ENCODE results near the gene OR7D2.

OR7D2 gene

DNA sequence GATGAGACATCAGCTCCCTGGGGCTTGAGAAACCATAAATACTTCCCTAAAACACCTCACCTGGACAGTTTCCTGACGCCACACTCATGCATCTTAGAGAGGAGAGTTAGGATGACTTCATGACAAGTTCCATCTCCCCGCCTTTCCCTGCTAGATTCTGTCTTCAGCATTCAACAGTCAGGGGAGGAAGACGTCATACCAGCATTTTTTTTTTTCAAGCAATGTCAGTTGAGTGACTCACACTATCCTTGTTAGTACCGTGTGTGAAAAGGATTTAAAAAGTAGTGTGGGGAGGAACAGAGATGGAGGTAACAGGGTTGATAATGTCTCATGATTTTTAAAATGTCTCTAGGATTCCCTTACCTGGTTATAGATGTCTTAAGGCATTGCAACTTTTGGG lies at the start of gene OR7D2:
TSS of gene OR7D2 (plus strand) at position 79 of the 400 bp plus-strand sequence. CDS start 6,803 bp downstream, outside the sequence.
- DNase-seq (ENCODE audit: extremely low read depth, low read depth) = no peak
- TF ChIP-seq, protein P1, sequence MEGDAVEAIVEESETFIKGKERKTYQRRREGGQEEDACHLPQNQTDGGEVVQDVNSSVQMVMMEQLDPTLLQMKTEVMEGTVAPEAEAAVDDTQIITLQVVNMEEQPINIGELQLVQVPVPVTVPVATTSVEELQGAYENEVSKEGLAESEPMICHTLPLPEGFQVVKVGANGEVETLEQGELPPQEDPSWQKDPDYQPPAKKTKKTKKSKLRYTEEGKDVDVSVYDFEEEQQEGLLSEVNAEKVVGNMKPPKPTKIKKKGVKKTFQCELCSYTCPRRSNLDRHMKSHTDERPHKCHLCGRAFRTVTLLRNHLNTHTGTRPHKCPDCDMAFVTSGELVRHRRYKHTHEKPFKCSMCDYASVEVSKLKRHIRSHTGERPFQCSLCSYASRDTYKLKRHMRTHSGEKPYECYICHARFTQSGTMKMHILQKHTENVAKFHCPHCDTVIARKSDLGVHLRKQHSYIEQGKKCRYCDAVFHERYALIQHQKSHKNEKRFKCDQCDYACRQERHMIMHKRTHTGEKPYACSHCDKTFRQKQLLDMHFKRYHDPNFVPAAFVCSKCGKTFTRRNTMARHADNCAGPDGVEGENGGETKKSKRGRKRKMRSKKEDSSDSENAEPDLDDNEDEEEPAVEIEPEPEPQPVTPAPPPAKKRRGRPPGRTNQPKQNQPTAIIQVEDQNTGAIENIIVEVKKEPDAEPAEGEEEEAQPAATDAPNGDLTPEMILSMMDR (IDR thresholded peaks at IDR 0.05; ENCODE audit: low read depth, low read length) = no peak

DNA sequence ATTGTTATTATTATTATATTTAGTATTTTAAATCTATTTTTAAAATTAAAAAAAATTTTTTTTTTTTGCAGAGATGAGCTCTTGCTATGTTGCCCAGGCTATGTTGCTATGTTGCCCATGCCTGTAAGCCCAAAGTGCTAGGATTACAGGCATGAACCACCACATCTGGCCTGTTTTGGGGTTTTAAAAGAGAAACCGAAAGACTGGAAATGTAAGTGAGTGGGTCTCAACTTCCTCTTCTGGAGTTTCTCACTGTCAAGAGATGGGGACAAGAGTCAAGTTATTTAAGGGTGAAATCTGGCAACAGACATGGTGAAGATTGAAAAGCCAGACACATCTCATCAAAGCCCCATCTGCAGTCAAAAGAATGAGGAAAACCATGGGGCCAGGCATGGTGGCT lies 47.8 kb upstream of the OR7D2 start:
- TF ChIP-seq, protein P1 (IDR thresholded peaks at IDR 0.05; ENCODE audit: low read depth, low read length) = no peak
- no peak for DNase-seq (ENCODE audit: extremely low read depth, low read depth)

DNA sequence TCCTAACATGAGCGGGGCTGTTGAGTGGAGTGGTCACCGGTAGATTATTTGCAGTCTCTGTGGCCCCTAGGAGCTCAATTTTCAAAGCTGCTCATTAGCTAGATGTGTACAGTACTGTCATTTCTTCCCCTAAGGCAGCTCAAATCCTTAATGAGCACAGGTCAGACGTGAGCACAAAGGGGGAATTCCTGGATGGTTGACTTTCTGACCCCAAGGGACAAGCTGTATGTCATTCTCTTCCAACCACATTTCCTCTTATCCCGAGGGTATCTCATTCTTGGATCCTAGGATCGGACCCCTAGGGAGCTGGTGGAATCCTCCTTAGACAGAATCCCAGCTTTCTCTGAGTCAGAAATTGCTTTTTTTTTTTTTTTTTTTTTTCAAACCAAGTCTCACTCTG lies 46.4 kb upstream of the OR7D2 start:
- TF ChIP-seq, protein P1 (IDR thresholded peaks at IDR 0.05; ENCODE audit: low read depth, low read length) = no peak
- DNase-seq (ENCODE audit: extremely low read depth, low read depth) = no peak

DNA sequence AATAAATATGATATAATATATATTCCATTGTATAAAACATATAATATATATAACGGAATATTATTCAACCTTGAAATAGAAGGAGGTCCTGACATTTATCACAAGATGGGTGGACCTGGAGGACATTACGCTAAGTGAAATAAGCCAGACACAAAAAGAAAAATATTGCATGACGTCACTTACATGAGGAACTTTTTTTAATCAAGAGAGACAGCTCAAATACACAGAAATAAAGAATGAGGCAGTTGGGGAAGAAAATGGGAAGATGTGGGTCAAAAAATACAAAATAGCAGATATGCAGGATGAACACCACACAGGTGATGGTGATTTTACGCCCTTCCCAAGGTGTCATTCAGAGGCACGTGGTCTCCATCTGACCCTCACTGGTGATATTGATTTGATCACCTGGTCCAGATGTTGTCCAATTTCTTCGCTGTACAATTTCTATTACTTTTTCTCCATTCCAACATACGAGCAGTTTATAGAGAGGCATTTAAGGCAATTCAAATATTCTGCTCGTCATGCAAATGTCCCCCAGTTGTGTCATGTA lies 39.1 kb upstream of the OR7D2 start:
- DNase-seq (ENCODE audit: extremely low read depth, low read depth) = no peak
- TF ChIP-seq, protein P1 (IDR thresholded peaks at IDR 0.05; ENCODE audit: low read depth, low read length) = no peak

DNA sequence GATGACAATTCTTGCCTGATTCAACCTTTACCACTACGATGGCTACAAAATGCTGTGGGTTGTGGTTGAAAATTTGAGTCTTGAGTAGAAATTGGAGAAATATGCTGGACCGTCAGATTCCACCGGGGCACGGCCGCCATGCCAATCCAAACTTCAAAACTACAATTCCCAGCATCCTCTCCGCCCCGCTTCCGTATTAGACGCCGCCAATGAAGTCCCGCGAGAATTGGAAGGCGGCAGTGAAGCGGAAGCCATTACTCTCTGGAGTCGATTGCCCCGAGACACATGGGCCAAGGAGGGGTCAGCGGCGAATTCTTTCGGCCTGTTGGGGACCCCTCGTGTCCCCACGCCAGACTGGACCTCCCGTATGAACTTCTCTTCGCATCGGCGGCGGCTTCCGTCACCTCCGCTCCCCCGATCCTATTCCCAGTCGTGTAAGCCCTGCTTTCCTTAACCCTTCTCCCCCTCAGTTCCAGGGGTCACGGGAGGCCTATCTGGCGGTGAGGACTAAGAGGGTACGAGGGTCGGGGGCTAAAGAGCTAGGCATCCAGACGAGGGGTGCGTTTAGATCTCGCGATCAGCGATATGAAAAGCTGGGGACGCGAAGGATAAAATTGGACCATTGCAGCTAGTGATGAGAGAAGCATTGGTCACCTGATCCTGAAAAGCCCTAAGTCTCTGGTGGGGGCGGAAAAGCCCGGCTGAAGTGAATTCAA lies 38.5 kb upstream of the OR7D2 start, which contains the start of gene ZNF317:
TSS of gene ZNF317 (plus strand) at position 239 of the 716 bp plus-strand sequence. CDS start 15,620 bp downstream, outside the sequence.
- TF ChIP-seq, protein P1 (IDR thresholded peaks at IDR 0.05; ENCODE audit: low read depth, low read length) = no peak
- DNase-seq (ENCODE audit: extremely low read depth, low read depth) = peak; percentile 76

DNA sequence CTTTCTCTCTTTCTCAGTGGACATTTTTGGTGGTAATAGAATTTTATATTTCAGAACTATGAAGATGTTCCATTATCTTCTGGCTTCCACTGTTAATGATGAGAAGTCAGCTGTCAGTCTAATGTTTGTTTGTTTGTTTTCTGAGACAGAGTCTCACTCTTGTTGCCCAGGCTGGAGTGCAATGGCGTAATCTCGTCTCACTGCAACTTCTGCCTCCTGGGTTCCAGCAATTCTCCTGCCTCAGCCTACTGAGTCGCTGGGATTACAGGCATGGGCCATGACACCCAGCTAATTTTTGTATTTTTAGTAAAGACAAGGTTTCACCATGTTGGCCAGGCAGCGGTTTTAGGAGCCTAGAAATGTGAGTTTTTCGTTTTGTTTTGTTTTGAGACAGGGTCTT lies 33.9 kb upstream of the OR7D2 start:
- TF ChIP-seq, protein P1 (IDR thresholded peaks at IDR 0.05; ENCODE audit: low read depth, low read length) = no peak
- no peak for DNase-seq (ENCODE audit: extremely low read depth, low read depth)

DNA sequence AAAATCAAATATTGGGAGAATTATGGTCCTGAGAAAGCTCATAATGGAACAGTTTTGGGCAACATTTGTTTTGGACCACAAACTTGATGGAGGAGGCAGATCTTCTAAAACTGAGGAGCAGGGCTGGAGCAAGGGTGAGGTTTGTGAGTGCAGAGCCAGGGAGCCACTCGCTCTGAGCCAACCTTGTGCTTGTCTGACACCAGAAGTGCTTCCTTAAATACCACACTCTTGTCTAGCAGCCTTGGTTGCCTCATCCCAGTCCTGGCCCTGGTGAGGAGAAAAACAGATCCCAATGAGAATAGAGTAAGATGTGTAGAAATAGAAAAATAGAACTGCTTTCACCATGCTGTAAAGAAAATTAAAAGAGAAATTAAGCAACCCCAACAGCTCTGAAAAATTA lies 31.9 kb upstream of the OR7D2 start:
- TF ChIP-seq, protein P1 (IDR thresholded peaks at IDR 0.05; ENCODE audit: low read depth, low read length) = no peak
- DNase-seq (ENCODE audit: extremely low read depth, low read depth) = no peak

All from AG09319 (cell line).